Thyroid gland (tissue), 4 donors: ENCODE measurements around the gene HK3.

Experiments
- CTCF ChIP-seq, 6 experiments: fragments of 200-600 bp in 3 of 6; fragments of 450-650 bp in 3 of 6; sonication (generic) in 3 of 6; IDR thresholded peaks; one replicate each; pipeline ENCODE4 v1.5.1; 2016 to 2019; ENCODE audit warnings: antibody characterized with exemption in 6 of 6, mild to moderate bottlenecking in 2 of 6, inconsistent platforms in 1 of 6, moderate library complexity in 1 of 6
- POLR2A ChIP-seq, 2 donors: fragments of 450-650 bp; IDR thresholded peaks; one replicate each; pipeline ENCODE4 v1.6.1; 2017; ENCODE audit warnings: antibody characterized with exemption in 2 of 2, mild to moderate bottlenecking in 2 of 2, moderate library complexity in 1 of 2

GRCh38 chr5:176888865-176889165, 10.3 kb downstream of the HK3 start:
- TF ChIP-seq CTCF (IDR thresholded peaks at IDR 0.05) (no peak), POLR2A (IDR thresholded peaks at IDR 0.05) (no peak)
